Activated T-helper 1 cell treated with anti-CD3 and anti-CD28 coated beads, Interleukin-2, amount 50 U/mL, for 16 hours (primary cell): ENCODE results near the gene ENOX1.
"Not testable (repeated sequence)": the region's sequence is repeated elsewhere in the genome, so short reads cannot be mapped to it uniquely, and the experiment has no call there.

Experiments used
- DNase-seq, 2 donors: peaks; one replicate each; pipeline ENCODE4 v3.0.0-alpha.2; 2020; ENCODE audit warnings: low read depth in 1 of 2, low spot score in 1 of 2

The ENOX1 gene

GRCh38 chr13:43360892-43361610 lies 425.7 kb downstream of the ENOX1 start:
- no peak for DNase-seq

GRCh38 chr13:43360171-43360570 lies 426.6 kb downstream of the ENOX1 start:
- no peak for DNase-seq

- DNase-seq: no peak
Observed at GRCh38 chr13:43359536-43359935, 427.2 kb downstream of the ENOX1 start.

DNA sequence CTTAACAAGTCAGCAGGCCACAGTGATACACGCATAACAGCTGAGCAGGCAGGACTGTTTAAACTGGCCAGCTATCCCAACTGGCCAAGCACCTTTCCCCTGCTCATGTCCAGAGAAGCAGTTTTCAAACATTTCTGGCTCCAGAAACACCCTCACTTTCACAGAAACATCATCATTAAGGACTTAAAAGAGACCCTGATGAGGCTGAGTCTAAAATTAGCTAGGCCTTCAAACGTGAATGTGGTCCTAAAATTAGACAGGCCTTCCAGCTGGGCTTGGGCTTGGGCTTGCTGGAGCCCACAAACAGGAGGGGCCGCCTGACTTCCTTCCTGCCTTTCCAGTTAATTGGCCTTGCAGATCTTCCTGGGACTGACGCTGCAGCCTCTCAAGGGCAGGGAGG lies 429.2 kb downstream of the ENOX1 start:
- no peak for DNase-seq

GRCh38 chr13:43356567-43356966 lies 430.2 kb downstream of the ENOX1 start:
- DNase-seq: no peak

DNA sequence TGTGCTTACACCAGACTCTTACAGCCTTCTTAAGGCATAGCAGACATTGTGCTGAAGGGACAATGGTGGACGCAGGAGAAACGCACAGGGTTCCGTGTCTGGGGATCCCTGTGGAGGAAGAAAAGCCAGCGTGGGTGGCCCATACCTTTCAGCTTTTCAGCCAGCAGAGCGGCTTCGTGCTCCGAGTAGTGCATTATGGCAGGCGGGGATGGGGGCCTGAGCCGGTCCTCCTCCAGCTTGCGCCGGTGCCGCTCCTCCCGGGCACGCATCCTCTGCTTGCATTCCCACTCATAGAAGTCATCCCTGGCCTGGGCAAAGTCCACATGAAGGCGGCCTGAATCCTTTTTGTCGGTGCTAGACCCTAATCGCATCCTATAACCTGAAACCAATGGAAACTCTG lies 431.0 kb downstream of the ENOX1 start:
- DNase-seq: no peak

- DNase-seq: no peak
Observed at GRCh38 chr13:43354153-43354945, 432.4 kb downstream of the ENOX1 start.

GRCh38 chr13:43353631-43354030 lies 433.1 kb downstream of the ENOX1 start:
- no peak for DNase-seq

- DNase-seq: not testable (repeated sequence)
Observed at GRCh38 chr13:43351612-43352011, 435.2 kb downstream of the ENOX1 start.

- DNase-seq: no peak
Observed at GRCh38 chr13:43348397-43348796, 438.4 kb downstream of the ENOX1 start.

DNA sequence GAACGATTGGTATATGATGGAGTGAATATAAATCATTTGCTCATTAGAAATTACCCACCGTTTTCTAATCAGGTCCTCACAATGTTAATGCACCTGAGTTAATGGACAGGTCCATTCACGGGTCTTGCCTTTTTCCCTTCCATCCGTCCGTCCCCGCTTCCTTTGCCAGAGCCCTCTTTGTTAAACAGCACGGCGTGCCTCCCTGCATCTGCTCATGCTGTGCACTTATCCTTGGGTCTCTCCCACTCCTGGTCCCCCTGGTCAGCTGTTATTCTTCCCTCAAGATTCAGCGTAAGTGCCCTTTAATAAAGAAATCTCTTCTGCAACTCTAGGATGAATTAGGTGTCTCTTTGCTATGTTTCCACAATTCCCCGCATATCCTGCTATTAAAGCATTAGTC lies 438.9 kb downstream of the ENOX1 start:
- no peak for DNase-seq

- no peak for DNase-seq
Observed at GRCh38 chr13:43346427-43346826, 440.3 kb downstream of the ENOX1 start.

- no peak for DNase-seq
Observed at GRCh38 chr13:43343645-43344044, 443.1 kb downstream of the ENOX1 start.

- no peak for DNase-seq
Observed at GRCh38 chr13:43339805-43340550, 446.8 kb downstream of the ENOX1 start.

- no peak for DNase-seq
Observed at GRCh38 chr13:43339145-43339804, 447.5 kb downstream of the ENOX1 start.

DNA sequence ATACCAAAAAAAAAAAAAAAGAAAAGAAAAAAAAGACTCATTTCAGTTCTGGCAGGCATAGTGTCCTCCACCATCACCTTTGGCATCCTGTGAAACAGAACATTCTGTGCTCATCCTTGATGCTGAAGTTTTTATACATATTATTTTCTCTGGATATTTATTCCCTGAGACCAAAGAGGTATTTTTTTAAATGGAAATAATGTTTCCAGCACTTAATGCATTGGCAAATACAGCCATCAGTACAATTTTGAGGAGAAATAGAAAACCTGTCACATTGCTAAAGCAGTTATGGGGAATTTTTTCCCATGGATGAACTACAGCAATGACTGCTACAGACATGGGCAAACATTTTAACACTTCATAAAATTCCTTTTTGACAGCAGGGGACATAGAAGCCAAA lies 451.0 kb downstream of the ENOX1 start:
- no peak for DNase-seq

DNA sequence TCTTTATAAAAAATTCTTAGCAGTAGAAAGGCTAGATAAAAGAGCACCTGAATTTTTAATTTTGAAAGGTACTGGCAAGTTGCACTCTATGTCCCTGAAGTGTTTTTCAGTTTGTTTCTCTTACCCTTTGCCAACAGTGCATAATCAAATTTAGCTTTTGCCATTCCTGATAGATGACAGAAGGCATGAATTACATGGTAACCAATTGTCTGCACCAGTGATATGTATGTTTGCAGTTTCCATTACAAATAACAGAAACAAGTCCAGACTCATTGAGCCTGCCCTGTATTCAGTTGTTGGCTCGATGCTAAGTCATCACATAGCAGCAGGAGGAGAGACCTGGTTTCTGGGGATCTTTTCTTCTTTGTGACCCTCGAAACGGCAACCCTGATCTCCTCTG lies 453.6 kb downstream of the ENOX1 start:
- DNase-seq: no peak

DNA sequence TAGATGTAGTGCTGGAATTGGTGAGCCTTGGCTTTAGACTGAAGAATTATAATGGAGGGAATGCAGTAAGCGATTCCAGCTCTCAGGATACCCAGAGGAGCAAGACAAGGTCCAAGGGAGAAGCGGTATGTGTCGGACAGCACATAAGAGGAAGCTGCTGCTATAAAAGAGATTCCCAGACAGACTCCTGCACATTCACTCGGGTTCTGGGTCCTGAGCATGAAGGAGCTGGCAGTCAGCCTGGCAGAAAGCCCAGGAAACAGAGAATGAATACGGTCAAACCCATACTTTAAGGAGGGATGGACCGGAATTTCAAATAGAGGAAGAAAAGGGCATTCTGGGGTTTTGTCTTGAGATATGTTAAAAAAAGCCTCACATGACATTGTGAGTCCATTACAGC lies 455.1 kb downstream of the ENOX1 start:
- no peak for DNase-seq

- DNase-seq: no peak
Observed at GRCh38 chr13:43329702-43330101, 457.1 kb downstream of the ENOX1 start.

GRCh38 chr13:43328907-43329306 lies 457.9 kb downstream of the ENOX1 start:
- DNase-seq: no peak

GRCh38 chr13:43326100-43326499 lies 460.7 kb downstream of the ENOX1 start:
- DNase-seq: no peak
